SK-N-SH treated with all-trans-retinoic acid at 6 μM for 48 hours (cell line): ENCODE data around the gene TNS3.

Source experiments
- ATAC-seq: fragments of 200-7000 bp; cut with Tn5 transposase; 3 replicates; pipeline ENCODE4 v1.9.1; 2020; ENCODE audit warnings: mild to moderate bottlenecking, moderate library complexity
- ARNTL ChIP-seq: fragments of 450-650 bp; formaldehyde crosslinking; IDR thresholded peaks from 2 replicates; pipeline ENCODE4 v1.5.0; 2020; ENCODE audit warnings: low read depth, mild to moderate bottlenecking, moderate library complexity, borderline replicate concordance
- BACH2 ChIP-seq: fragments of 250-450 bp; sonication (Bioruptor Pico); IDR thresholded peaks from 2 replicates; pipeline ENCODE4 v1.9.0; 2021; ENCODE audit warnings: mild to moderate bottlenecking, borderline replicate concordance
- CSDC2 ChIP-seq: fragments of 250-450 bp; sonication (Bioruptor Pico); IDR thresholded peaks from 2 replicates; pipeline ENCODE4 v1.5.0; 2020; ENCODE audit warnings: mild to moderate bottlenecking, moderate library complexity
- GLIS3 ChIP-seq: fragments of 250-450 bp; sonication (Bioruptor Pico); IDR thresholded peaks from 2 replicates; pipeline ENCODE4 v1.5.0; 2020; ENCODE audit warnings: mild to moderate bottlenecking, moderate library complexity
- ISL1 ChIP-seq: fragments of 250-450 bp; sonication (Bioruptor Pico); IDR thresholded peaks from 2 replicates; pipeline ENCODE4 v2.1.2; 2022; ENCODE audit warnings: mild to moderate bottlenecking, moderate library complexity
- OSR1 ChIP-seq: fragments of 250-450 bp; sonication (Bioruptor Pico); IDR thresholded peaks from 2 replicates; pipeline ENCODE4 v1.8.0; 2022; ENCODE audit warnings: moderate library complexity, mild to moderate bottlenecking, inconsistent platforms
- PPARA ChIP-seq: fragments of 250-450 bp; sonication (Bioruptor Pico); IDR thresholded peaks from 2 replicates; pipeline ENCODE4 v1.5.0; 2020; ENCODE audit warnings: mild to moderate bottlenecking, borderline replicate concordance
- RARB ChIP-seq: fragments of 250-450 bp; sonication (Bioruptor Pico); IDR thresholded peaks from 2 replicates; pipeline ENCODE4 v1.8.0; 2021; ENCODE audit warnings: mild to moderate bottlenecking, moderate library complexity
- TOX ChIP-seq: fragments of 250-450 bp; sonication (Bioruptor Pico); IDR thresholded peaks from 2 replicates; pipeline ENCODE4 v1.8.0; 2021; ENCODE audit warnings: mild to moderate bottlenecking, moderate library complexity, borderline replicate concordance
- ZC3H10 ChIP-seq: fragments of 250-450 bp; sonication (Bioruptor Pico); IDR thresholded peaks from 2 replicates; pipeline ENCODE4 v1.5.1; 2021; ENCODE audit warnings: mild to moderate bottlenecking, moderate library complexity
- ZFP30 ChIP-seq: fragments of 450-650 bp; formaldehyde crosslinking; IDR thresholded peaks from 2 replicates; pipeline ENCODE4 v1.5.0; 2022; ENCODE audit warnings: mild to moderate bottlenecking, moderate library complexity
- ZNF565 ChIP-seq: fragments of 450-650 bp; formaldehyde crosslinking; conservative IDR thresholded peaks from 2 replicates; pipeline ENCODE4 v1.5.0; 2020; ENCODE audit warnings: low read depth, mild to moderate bottlenecking, moderate library complexity
- ZNF8 ChIP-seq: fragments of 450-650 bp; formaldehyde crosslinking; IDR thresholded peaks from 2 replicates; pipeline ENCODE4 v1.5.0; 2020; ENCODE audit warnings: mild to moderate bottlenecking, moderate library complexity
- TF ChIP-seq, protein P1 (sequence below): fragments of 250-450 bp; sonication (Bioruptor Pico); IDR thresholded peaks from 2 replicates; pipeline ENCODE4 v1.5.0; 2020; ENCODE audit warnings: mild to moderate bottlenecking, moderate library complexity
- TF ChIP-seq, protein P2 (sequence below): fragments of 250-450 bp; sonication (Bioruptor Pico); IDR thresholded peaks from 2 replicates; pipeline ENCODE4 v1.5.1; 2020; ENCODE audit warnings: low read depth, mild to moderate bottlenecking, moderate library complexity
- TF ChIP-seq, protein P3 (sequence below): fragments of 250-450 bp; sonication (Bioruptor Pico); IDR thresholded peaks from 2 replicates; pipeline ENCODE4 v1.5.1; 2021; ENCODE audit warnings: mild to moderate bottlenecking, moderate library complexity
- TF ChIP-seq, protein P4 (sequence below): fragments of 250-450 bp; sonication (Bioruptor Pico); IDR thresholded peaks from 2 replicates; pipeline ENCODE4 v1.8.0; 2021; ENCODE audit warnings: low read depth, mild to moderate bottlenecking, moderate library complexity, borderline replicate concordance
- TF ChIP-seq, protein P5 (sequence below): fragments of 250-450 bp; sonication (Bioruptor Pico); IDR thresholded peaks from 2 replicates; pipeline ENCODE4 v1.8.0; 2020; ENCODE audit warnings: mild to moderate bottlenecking, moderate library complexity, borderline replicate concordance

TNS3 gene

DNA sequence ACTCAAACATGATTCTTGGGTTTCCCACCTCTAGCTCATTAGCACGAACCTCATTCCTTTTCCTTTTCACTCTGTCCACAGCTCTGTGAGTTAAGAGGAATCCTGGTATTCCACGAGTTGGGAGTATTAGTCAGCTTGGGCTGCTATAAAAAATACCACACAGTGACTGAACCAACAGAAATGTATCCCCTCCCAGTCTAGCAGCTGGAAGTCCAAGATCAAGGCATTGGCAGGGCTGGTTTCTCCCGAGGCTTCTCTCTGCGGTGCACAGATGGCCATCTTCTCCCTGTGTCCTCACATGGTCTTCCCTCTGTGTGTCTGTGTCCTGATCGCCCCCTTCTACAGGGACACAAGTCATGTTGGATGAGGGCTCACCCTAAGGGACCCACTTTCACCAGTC lies 261.6 kb downstream of the TNS3 start (continued):
- TF ChIP-seq, protein P1, sequence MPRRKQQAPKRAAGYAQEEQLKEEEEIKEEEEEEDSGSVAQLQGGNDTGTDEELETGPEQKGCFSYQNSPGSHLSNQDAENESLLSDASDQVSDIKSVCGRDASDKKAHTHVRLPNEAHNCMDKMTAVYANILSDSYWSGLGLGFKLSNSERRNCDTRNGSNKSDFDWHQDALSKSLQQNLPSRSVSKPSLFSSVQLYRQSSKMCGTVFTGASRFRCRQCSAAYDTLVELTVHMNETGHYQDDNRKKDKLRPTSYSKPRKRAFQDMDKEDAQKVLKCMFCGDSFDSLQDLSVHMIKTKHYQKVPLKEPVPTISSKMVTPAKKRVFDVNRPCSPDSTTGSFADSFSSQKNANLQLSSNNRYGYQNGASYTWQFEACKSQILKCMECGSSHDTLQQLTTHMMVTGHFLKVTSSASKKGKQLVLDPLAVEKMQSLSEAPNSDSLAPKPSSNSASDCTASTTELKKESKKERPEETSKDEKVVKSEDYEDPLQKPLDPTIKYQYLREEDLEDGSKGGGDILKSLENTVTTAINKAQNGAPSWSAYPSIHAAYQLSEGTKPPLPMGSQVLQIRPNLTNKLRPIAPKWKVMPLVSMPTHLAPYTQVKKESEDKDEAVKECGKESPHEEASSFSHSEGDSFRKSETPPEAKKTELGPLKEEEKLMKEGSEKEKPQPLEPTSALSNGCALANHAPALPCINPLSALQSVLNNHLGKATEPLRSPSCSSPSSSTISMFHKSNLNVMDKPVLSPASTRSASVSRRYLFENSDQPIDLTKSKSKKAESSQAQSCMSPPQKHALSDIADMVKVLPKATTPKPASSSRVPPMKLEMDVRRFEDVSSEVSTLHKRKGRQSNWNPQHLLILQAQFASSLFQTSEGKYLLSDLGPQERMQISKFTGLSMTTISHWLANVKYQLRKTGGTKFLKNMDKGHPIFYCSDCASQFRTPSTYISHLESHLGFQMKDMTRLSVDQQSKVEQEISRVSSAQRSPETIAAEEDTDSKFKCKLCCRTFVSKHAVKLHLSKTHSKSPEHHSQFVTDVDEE (CRISPR knock-in tag): no peak

DNA sequence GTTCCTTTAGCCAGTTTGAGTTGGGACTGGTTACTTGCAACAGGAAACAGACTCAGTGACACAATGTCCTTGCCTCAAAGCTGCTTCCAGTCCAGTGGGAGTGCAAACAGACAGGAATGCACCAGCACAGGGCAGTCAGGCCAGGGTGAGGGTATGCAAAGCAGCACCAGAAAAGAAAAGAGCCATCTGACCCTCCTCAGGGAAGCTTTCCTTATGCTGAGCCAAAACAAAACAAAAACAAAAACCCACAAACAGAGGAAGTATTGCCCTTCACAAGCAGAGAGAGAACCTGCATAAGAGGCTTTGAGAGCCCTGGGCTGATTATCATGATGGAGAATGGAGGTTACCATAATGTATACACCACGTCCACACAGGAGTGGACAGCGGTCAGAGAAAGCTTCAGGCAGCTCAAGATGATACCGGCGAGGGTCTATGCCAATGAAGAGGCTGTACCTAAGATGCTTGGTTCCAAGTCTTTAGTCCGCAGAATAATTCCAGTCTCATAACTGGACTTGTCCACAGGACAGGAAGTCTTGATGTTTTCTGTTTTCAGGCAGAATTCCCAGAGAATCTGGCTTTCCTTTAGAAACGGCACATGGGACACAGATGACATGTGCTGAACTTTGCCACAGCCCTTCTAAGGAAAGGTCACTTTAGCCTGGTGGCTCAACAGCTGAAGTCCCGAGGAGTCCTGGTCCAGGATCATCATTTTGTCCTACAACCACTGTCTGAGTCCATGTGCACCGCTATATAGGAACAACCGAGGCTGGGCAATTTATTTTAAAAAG lies 263.3 kb downstream of the TNS3 start:
- ATAC-seq: no peak
- no peak for TF ChIP-seq PPARA (CRISPR knock-in tag)
- TF ChIP-seq ZC3H10 (CRISPR knock-in tag): no peak
- TF ChIP-seq, protein P2, sequence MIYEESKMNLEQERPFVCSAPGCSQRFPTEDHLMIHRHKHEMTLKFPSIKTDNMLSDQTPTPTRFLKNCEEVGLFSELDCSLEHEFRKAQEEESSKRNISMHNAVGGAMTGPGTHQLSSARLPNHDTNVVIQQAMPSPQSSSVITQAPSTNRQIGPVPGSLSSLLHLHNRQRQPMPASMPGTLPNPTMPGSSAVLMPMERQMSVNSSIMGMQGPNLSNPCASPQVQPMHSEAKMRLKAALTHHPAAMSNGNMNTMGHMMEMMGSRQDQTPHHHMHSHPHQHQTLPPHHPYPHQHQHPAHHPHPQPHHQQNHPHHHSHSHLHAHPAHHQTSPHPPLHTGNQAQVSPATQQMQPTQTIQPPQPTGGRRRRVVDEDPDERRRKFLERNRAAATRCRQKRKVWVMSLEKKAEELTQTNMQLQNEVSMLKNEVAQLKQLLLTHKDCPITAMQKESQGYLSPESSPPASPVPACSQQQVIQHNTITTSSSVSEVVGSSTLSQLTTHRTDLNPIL (CRISPR knock-in tag): no peak
- TF ChIP-seq, protein P1 (CRISPR knock-in tag): no peak
- TF ChIP-seq BACH2: no peak
- TF ChIP-seq ZNF8: no peak
- TF ChIP-seq RARB: no peak
- TF ChIP-seq, protein P3, sequence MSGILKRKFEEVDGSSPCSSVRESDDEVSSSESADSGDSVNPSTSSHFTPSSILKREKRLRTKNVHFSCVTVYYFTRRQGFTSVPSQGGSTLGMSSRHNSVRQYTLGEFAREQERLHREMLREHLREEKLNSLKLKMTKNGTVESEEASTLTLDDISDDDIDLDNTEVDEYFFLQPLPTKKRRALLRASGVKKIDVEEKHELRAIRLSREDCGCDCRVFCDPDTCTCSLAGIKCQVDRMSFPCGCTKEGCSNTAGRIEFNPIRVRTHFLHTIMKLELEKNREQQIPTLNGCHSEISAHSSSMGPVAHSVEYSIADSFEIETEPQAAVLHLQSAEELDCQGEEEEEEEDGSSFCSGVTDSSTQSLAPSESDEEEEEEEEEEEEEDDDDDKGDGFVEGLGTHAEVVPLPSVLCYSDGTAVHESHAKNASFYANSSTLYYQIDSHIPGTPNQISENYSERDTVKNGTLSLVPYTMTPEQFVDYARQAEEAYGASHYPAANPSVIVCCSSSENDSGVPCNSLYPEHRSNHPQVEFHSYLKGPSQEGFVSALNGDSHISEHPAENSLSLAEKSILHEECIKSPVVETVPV: no peak
- no peak for TF ChIP-seq ISL1 (CRISPR knock-in tag)
- TF ChIP-seq GLIS3 (CRISPR knock-in tag): no peak

DNA sequence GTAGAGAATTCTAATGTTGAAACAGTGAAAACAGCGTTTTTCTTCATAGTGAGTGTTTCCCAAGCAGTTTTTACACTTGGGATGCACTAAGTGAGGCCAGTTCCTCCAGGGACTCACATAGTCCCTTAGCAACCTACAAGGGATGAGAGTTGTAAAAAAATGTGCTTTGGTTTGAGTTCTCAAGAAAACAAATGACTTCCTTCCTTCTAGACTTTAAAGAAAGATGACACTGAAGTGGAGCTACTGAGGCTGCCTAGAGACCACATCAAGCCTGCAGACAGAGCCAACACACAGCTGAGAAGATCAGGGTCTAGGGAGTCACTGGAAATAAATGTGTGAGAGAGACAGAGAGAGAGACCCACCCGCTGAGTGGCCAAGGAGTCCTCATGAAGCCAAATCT lies 264.4 kb downstream of the TNS3 start:
- ATAC-seq: no peak
- no peak for TF ChIP-seq TOX (CRISPR knock-in tag)
- no peak for TF ChIP-seq OSR1 (CRISPR knock-in tag)
- TF ChIP-seq ARNTL (CRISPR knock-in tag): no peak
- TF ChIP-seq ISL1 (CRISPR knock-in tag): no peak
- no peak for TF ChIP-seq CSDC2
- TF ChIP-seq, protein P3: no peak
- TF ChIP-seq, protein P4, sequence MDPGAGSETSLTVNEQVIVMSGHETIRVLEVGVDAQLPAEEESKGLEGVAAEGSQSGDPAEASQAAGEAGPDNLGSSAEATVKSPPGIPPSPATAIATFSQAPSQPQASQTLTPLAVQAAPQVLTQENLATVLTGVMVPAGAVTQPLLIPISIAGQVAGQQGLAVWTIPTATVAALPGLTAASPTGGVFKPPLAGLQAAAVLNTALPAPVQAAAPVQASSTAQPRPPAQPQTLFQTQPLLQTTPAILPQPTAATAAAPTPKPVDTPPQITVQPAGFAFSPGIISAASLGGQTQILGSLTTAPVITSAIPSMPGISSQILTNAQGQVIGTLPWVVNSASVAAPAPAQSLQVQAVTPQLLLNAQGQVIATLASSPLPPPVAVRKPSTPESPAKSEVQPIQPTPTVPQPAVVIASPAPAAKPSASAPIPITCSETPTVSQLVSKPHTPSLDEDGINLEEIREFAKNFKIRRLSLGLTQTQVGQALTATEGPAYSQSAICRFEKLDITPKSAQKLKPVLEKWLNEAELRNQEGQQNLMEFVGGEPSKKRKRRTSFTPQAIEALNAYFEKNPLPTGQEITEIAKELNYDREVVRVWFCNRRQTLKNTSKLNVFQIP (CRISPR knock-in tag): no peak
- TF ChIP-seq BACH2: no peak
- TF ChIP-seq, protein P5, sequence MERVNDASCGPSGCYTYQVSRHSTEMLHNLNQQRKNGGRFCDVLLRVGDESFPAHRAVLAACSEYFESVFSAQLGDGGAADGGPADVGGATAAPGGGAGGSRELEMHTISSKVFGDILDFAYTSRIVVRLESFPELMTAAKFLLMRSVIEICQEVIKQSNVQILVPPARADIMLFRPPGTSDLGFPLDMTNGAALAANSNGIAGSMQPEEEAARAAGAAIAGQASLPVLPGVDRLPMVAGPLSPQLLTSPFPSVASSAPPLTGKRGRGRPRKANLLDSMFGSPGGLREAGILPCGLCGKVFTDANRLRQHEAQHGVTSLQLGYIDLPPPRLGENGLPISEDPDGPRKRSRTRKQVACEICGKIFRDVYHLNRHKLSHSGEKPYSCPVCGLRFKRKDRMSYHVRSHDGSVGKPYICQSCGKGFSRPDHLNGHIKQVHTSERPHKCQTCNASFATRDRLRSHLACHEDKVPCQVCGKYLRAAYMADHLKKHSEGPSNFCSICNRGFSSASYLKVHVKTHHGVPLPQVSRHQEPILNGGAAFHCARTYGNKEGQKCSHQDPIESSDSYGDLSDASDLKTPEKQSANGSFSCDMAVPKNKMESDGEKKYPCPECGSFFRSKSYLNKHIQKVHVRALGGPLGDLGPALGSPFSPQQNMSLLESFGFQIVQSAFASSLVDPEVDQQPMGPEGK (CRISPR knock-in tag): no peak
- no peak for TF ChIP-seq ZNF565 (CRISPR knock-in tag)
- no peak for TF ChIP-seq ZFP30 (CRISPR knock-in tag)
- TF ChIP-seq, all 23 proteins: peak for 0
